IMR-90 (cell line): ENCODE results near the gene SLAMF7. TPM values are rescaled to one million over a fixed set of nuclear protein-coding genes. Genes with fewer than 3 reads are reported as not detected.

ENCODE experiments used
- ATAC-seq: fragments of 200-7000 bp; cut with Tn5 transposase; 2 replicates; pipeline ENCODE4 v1.9.1; 2020; ENCODE audit warnings: low read depth, mild to moderate bottlenecking, moderate library complexity
- BruUV-seq: library from RNA; stranded (reverse); fragments of 400-500 nt; replicated peaks from 2 replicates; lab custom pipeline; 2021; lab: Mats Ljungman, UMichigan
- CTCF ChIA-PET: fragments of 300-600 bp; formaldehyde crosslinking; extraction: SDS; loops from one replicate; lab custom pipeline; 2021; ENCODE audit warnings: antibody characterized with exemption; lab: Yijun Ruan, JAX
- POLR2A ChIA-PET: fragments of 300-600 bp; sonication (Branson Sonifier 250); formaldehyde crosslinking; loops from one replicate; lab custom pipeline; 2022; ENCODE audit warnings: antibody characterized with exemption; ENCODE audit not compliant: unreplicated experiment; lab: Charles Lee
- DNase-seq: peaks from one replicate; pipeline ENCODE4 v3.0.0; 2013
- H2AFZ ChIP-seq: replicated peaks from 2 replicates; pipeline ENCODE3; 2013; ENCODE audit warnings: low read length, mild to moderate bottlenecking; ENCODE audit not compliant: poor library complexity
- H2AK5ac ChIP-seq: 2 replicates; pipeline ENCODE4 v1.6.1; 2013; ENCODE audit warnings: low read depth, low read length, inconsistent platforms
- H2AK9ac ChIP-seq: replicated peaks from 2 replicates; pipeline ENCODE3; 2013; ENCODE audit warnings: mild to moderate bottlenecking, low read depth, low read length, moderate library complexity; ENCODE audit not compliant: poor library complexity
- H2BK120ac ChIP-seq: 2 replicates; pipeline ENCODE4 v1.6.1; 2013; ENCODE audit warnings: low read depth, low read length, inconsistent platforms
- H2BK15ac ChIP-seq: 3 replicates; pipeline ENCODE4 v1.6.1; 2013; ENCODE audit warnings: low read depth, low read length, inconsistent platforms
- H2BK20ac ChIP-seq: 2 replicates; pipeline ENCODE4 v1.6.1; 2013; ENCODE audit warnings: low read depth, mild to moderate bottlenecking, inconsistent platforms, low read length, moderate library complexity
- H2BK5ac ChIP-seq: 2 replicates; pipeline ENCODE4 v1.6.1; 2013; ENCODE audit warnings: mild to moderate bottlenecking, low read depth, low read length, inconsistent platforms; ENCODE audit not compliant: poor library complexity, severe bottlenecking
- H3K14ac ChIP-seq: replicated peaks from 2 replicates; pipeline ENCODE4 v1.6.1; 2013; ENCODE audit warnings: low read depth, low read length, inconsistent platforms
- H3K18ac ChIP-seq: 2 replicates; pipeline ENCODE4 v1.6.1; 2013; ENCODE audit warnings: low read depth, low read length, control low read depth
- H3K23ac ChIP-seq: 2 replicates; pipeline ENCODE4 v1.6.1; 2013; ENCODE audit warnings: low read depth, low read length, inconsistent platforms
- H3K27ac ChIP-seq: 2 replicates; pipeline ENCODE4 v1.5.1; 2013; ENCODE audit warnings: mild to moderate bottlenecking, control low read depth, low read length; ENCODE audit not compliant: insufficient read depth
- H3K27me3 ChIP-seq: 2 replicates; pipeline ENCODE4 v1.6.1; 2013; ENCODE audit warnings: low read length; ENCODE audit not compliant: control insufficient read depth, insufficient read depth
- H3K36me3 ChIP-seq: 2 replicates; pipeline ENCODE4 v1.6.1; 2013; ENCODE audit warnings: low read length, mixed read lengths; ENCODE audit not compliant: control insufficient read depth, insufficient read depth
- H3K4ac ChIP-seq: 2 replicates; pipeline ENCODE4 v1.6.1; 2013; ENCODE audit warnings: low read depth, low read length, inconsistent platforms
- H3K4me1 ChIP-seq: 2 replicates; pipeline ENCODE4 v1.6.1; 2013; ENCODE audit warnings: low read length, mixed read lengths; ENCODE audit not compliant: control insufficient read depth, insufficient read depth
- H3K4me2 ChIP-seq: 2 replicates; pipeline ENCODE4 v1.6.1; 2013; ENCODE audit warnings: low read depth, mild to moderate bottlenecking, control low read depth, low read length, moderate library complexity
- H3K4me3 ChIP-seq: 2 replicates; pipeline ENCODE4 v1.5.1; 2013; ENCODE audit warnings: low read depth, mild to moderate bottlenecking, control low read depth, low read length, moderate library complexity; ENCODE audit not compliant: insufficient read depth
- H3K56ac ChIP-seq: 2 replicates; pipeline ENCODE4 v1.6.1; 2013; ENCODE audit warnings: low read length, inconsistent platforms; ENCODE audit not compliant: insufficient read depth; ENCODE audit errors: extremely low read depth
- H3K79me1 ChIP-seq, 2 experiments: 2 replicates each; pipeline ENCODE4 v1.6.1; 2013; ENCODE audit warnings: low read length in 2 of 2, inconsistent platforms in 1 of 2, low read depth in 1 of 2
- H3K9ac ChIP-seq: 2 replicates; pipeline ENCODE4 v1.6.1; 2013; ENCODE audit warnings: low read depth, low read length, control low read depth
- H3K9me1 ChIP-seq: 2 replicates; pipeline ENCODE4 v1.6.1; 2013; ENCODE audit warnings: low read length, inconsistent platforms; ENCODE audit not compliant: insufficient read depth
- H3K9me3 ChIP-seq: 2 replicates; pipeline ENCODE4 v1.6.1; 2013; ENCODE audit warnings: low read length; ENCODE audit not compliant: control insufficient read depth, insufficient read depth
- H4K20me1 ChIP-seq: 2 replicates; pipeline ENCODE4 v1.6.1; 2013; ENCODE audit warnings: low read length, inconsistent platforms; ENCODE audit not compliant: insufficient read depth
- H4K5ac ChIP-seq: 2 replicates; pipeline ENCODE4 v1.6.1; 2013; ENCODE audit warnings: mild to moderate bottlenecking, low read depth, low read length, control low read depth
- H4K8ac ChIP-seq, 2 experiments: 2 replicates each; pipeline ENCODE4 v1.6.1; 2013; ENCODE audit warnings: low read depth in 2 of 2, low read length in 2 of 2, control low read depth in 1 of 2, inconsistent platforms in 1 of 2
- H4K91ac ChIP-seq: 2 replicates; pipeline ENCODE4 v1.6.1; 2013; ENCODE audit warnings: low read depth, low read length, inconsistent platforms; ENCODE audit not compliant: insufficient read depth
- BHLHE40 ChIP-seq: fragments of 150-350 bp; IDR thresholded peaks from 2 replicates; pipeline ENCODE4 v1.6.1; 2016; ENCODE audit warnings: mild to moderate bottlenecking, low read depth, low read length
- MAFK ChIP-seq: IDR thresholded peaks from 2 replicates; pipeline ENCODE4 v1.6.1; 2012; ENCODE audit warnings: low read depth, low read length, improper control_type of control experiment
- RAD21 ChIP-seq: IDR thresholded peaks from 2 replicates; pipeline ENCODE4 v1.6.1; 2012; ENCODE audit warnings: low read length, improper control_type of control experiment
- RFX5 ChIP-seq: IDR thresholded peaks from 2 replicates; pipeline ENCODE4 v1.8.0; 2012; ENCODE audit warnings: low read depth, mild to moderate bottlenecking, low read length, moderate library complexity
- WGBS, 2 experiments: methylation state at CpG; one replicate each; pipeline versions ENCODE4 v1.1.5 to v1.1.7; 2013; ENCODE audit warnings: missing lambda C conversion rate in 2 of 2; ENCODE audit not compliant: insufficient read length in 1 of 2; ENCODE audit errors: extremely low coverage in 2 of 2; 5-methylcytosine and 5-hydroxymethylcytosine counted together
- dilution Hi-C: fragments of 300-500 bp; cut with HindIII; formaldehyde crosslinking; loops from one replicate; pipeline ENCODE4 v1.14.3; 2018; ENCODE audit warnings: low sequenced_read_pairs; ENCODE audit not compliant: unreplicated experiment
- in situ Hi-C: fragments of 300-500 bp; cut with MboI; formaldehyde crosslinking; loops from 3 replicates; pipeline ENCODE4 v1.14.3; 2019; ENCODE audit warnings: low sequenced_read_pairs, inconsistent platforms, mixed read lengths
- intact Hi-C: fragments of 100-400 bp; cut with micrococcal nuclease; formaldehyde crosslinking; loops from 2 replicates; pipeline ENCODE4 v1.10.0; 2022
- polyA plus RNA-seq, 3 experiments: library from polyadenylated mRNA; depleted of rRNA; stranded (reverse); fragments of >200 nt; gene quantifications; 2 replicates each; pipeline ENCODE4 v1.2.3, GENCODE V29; 2012; ENCODE audit warnings: low replicate concordance in 1 of 3
- total RNA-seq: library from RNA; depleted of rRNA; stranded (reverse); fragments of >200 nt; gene quantifications from 2 replicates; pipeline ENCODE4 v1.2.3, GENCODE V29; 2012

The SLAMF7 gene
- total and polyA plus RNA-seq, 2 of the 4 experiments (the other 2 are of a cell fraction), result not detected

DNA sequence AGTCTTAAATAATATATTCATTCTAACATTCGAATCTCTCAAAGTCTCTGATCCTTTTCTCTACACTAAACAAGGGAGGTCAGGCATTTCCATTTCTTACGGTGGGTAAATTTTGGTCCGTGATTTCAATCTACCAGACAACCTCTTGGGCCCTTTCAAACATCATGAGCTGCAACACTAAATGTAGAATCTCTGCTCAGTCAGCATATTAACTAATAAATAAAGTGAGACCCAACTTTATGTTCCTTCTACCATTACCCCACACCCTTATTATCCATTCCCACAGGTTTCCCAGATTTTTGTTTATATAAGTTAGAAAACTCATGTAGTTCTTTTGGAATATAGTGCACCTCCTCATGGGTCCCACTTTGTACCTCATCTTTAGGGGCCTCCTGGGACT lies 24.9 kb downstream of the SLAMF7 start:
- no CpG with 5 or more reads among the region's 3 CpGs for WGBS, 2 experiments
- BruUV-seq, result no TSS peak
- Histone ChIP-seq H4K5ac (no peak overlapping the region), H3K4me3 (no peak overlapping the region), H3K9me3 (no peaks in the 10 kb centered on the region), H3K4me1 (no peaks in the 10 kb centered on the region), H3K14ac (no peak overlapping the region), H3K27ac (no peak overlapping the region), H3K4me2 (no peak overlapping the region), H2BK5ac (no peak overlapping the region), H3K56ac (no peak overlapping the region), H3K36me3 (no peaks in the 10 kb centered on the region), H2BK120ac (no peak overlapping the region), H3K27me3 (no peaks in the 10 kb centered on the region), H2AK5ac (no peak overlapping the region), H3K18ac (no peak overlapping the region), H3K9me1 (no peaks in the 10 kb centered on the region), H3K23ac (no peak overlapping the region), H2BK15ac (no peak overlapping the region), H3K79me1 (no peaks in the 10 kb centered on the region), H3K4ac (no peak overlapping the region), H4K91ac (no peak overlapping the region), H2BK20ac (no peak overlapping the region), H3K9ac (no peak overlapping the region), H2AFZ (no peak overlapping the region), H4K20me1 (no peaks in the 10 kb centered on the region), H4K8ac (no peak overlapping the region), H2AK9ac (no peak overlapping the region)
- DNase-seq, result no peak
- 0 out of 2 replicates have a peak, but pooled peaks have one; percentile 7 for TF ChIP-seq MAFK
- TF ChIP-seq RAD21, result no peak
- no peak for TF ChIP-seq RFX5
- TF ChIP-seq BHLHE40, result no peak
- dilution Hi-C loops (no loop called here), intact Hi-C loops (no loop called here), in situ Hi-C loops (no loop called here)
- ChIA-PET CTCF (no interaction called here), POLR2A (no interaction called here)
- ATAC-seq, result no peak
